Stimulated activated CD8-positive, alpha-beta memory T cell treated with anti-CD3 and anti-CD28 coated beads, Interleukin-2, amount 100 ng/mL, for 1 hour (primary cell): ENCODE data around the gene ATXN7L1.
"Not testable (repeated sequence)": the region's sequence is repeated elsewhere in the genome, so short reads cannot be mapped to it uniquely, and the experiment has no call there.

Experiments used
- DNase-seq, 2 donors: peaks; one replicate each; pipeline ENCODE4 v3.0.0-alpha.2; 2020; ENCODE audit warnings: low read depth in 2 of 2

Gene ATXN7L1

GRCh38 chr7:105802604-105803428, 73.6 kb downstream of the ATXN7L1 start:
- DNase-seq, result no peak

DNA sequence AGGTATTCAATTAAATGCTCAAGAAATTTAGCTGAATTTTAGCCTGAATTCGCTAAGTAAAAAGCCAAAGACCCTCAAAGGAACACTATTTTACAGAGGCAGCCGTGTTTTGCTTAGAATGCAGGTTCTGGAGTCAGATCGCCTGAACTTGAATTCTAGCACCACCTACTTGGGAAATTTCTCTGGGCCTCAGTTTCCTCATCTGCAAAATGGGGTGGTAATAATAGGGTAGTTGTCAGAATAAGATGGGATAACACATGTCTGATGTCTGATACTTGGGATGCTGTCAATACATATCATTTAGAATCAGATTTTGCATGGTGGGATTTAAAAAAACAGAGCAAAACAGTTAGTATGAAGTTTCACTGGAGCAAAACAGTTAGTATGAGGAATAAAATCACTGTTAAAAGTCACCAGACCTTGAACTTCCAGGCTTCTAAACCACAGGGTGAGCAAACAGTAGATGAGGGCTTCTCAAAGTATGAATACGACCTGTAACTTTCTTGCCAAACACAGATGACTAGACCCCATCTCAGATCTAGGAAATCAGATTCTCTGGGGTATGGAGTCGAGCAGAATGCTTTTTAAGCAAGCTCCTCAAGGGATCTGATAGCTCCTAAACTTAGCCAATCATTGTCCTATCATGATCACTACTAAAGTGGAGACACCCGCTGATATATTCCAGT, 75.4 kb downstream of the ATXN7L1 start:
- DNase-seq, result no peak

DNA sequence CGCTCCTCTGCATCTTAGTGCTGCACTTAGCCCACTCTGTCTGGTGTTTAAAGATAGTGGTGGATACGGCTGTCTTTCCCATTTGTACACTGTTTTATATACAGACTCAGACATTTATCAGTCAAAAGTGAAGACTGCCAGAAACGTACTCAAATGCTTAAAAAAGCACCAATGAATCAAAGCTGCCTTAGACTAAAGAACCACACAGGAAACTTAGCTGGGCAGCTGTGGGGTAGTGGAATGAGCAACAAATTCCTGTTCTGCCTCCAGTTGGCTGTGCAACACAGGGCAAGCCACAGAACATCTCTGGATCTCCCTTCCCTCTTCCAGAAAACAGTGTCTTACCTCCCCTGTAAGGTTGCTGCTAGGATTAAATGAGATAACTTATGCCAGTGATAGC, 76.0 kb downstream of the ATXN7L1 start:
- DNase-seq, result no peak

DNA sequence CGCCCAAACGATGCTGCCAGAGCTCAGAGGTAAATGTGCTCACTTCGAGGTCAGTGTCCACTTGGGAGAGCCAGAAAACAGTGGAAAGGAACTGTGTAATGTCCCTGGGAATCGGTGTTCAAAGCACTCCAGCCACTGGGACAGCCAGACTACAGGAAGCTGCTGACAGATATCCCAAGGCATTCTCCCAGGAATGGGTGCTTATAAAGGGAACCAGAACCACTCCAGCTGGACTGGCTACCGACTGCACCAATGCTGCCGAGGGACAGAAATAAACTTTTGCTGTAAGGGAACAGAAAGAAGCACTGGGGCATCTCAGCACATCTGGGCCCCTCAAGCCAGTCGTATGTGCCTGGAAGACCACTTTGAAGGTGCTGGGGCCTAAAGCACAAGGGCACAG, 76.7 kb downstream of the ATXN7L1 start:
- DNase-seq, result no peak

GRCh38 chr7:105799006-105799405, 77.4 kb downstream of the ATXN7L1 start:
- DNase-seq, result no peak

- DNase-seq, result no peak
Observed at GRCh38 chr7:105797652-105798051, 78.7 kb downstream of the ATXN7L1 start.

DNA sequence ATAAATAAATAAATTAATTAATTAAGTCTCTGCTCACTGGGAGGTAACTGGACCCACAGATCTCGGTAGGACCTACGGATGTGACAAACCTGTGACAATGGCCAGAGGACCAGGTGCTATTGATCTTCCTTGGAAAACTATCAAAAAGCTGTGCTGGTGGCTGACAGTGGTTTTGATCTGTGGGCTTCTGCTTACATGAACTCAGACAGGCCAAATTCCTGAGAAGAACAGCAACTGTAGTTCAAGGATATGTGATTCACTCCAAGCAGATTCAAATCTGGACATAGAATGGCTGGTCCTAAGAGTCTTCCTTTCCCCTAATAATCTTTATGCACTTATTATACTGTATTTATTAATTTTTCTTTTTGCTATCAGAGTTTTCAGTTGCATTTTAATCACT, 80.0 kb downstream of the ATXN7L1 start:
- DNase-seq, result no peak

- no peak for DNase-seq
Observed at GRCh38 chr7:105794741-105795729, 81.4 kb downstream of the ATXN7L1 start.

- DNase-seq, result no peak
Observed at GRCh38 chr7:105792488-105793370, 83.7 kb downstream of the ATXN7L1 start.

- no peak for DNase-seq
Observed at GRCh38 chr7:105791926-105792325, 84.5 kb downstream of the ATXN7L1 start.

- no peak for DNase-seq
Observed at GRCh38 chr7:105790996-105791395, 85.4 kb downstream of the ATXN7L1 start.

DNA sequence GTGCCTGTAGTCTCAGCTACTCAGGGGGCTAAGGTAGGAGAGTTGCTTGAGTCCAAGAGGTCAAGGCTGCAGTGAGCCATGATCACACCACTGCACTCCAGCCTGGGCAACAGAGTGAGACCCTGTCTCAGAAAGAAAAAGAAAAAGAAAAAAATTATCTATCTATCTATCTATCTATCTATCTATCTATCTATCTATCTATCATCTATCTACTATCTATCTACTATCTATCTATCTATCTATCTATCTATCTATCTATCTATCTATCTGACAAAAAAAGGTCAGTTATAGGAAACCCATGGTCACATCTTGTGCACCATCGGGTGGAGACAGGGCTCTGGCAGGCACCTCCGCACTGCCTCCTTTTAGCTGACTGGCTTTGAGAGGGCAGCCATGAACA, 85.9 kb downstream of the ATXN7L1 start:
- not testable (repeated sequence) for DNase-seq

GRCh38 chr7:105788816-105789349, 87.5 kb downstream of the ATXN7L1 start:
- DNase-seq, result no peak

DNA sequence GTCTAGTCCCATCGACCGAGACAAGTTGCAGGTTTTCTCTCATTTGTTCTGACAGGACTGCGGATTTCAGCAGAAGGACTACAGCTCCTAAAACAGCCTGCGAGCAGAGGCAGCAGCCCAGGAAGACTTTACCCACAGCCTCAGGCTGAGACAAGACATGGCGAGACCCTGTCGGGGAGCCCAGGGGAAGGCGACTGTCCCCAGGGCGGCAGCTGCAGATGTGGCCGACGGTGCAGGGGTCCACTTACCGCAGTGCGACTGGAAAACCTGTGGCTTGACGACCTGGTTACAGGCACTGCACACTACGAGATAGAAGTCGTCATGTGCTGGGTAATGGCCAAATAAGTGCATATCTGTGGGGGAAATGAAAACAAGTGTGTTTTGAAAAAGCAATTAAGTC, 88.0 kb downstream of the ATXN7L1 start:
- no peak for DNase-seq

DNA sequence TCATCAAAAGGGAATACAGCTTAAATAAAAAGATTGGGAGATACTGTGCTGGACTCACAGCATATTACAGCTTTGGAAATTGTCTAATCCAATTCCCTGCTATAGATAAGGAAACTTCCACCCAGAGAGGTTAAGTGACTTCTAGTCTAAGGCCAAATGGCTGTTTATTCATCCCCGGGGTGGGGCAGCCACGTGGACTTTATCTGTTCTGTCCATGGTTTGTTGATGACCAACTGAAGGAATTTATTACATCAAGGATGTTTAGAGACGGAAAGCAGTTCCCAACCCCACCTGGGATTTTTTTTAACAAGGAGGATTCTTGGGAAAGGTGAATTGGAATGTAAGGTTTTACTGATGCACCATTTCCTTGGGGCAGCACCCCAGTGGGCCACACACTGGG, 88.6 kb downstream of the ATXN7L1 start:
- DNase-seq, result no peak

DNA sequence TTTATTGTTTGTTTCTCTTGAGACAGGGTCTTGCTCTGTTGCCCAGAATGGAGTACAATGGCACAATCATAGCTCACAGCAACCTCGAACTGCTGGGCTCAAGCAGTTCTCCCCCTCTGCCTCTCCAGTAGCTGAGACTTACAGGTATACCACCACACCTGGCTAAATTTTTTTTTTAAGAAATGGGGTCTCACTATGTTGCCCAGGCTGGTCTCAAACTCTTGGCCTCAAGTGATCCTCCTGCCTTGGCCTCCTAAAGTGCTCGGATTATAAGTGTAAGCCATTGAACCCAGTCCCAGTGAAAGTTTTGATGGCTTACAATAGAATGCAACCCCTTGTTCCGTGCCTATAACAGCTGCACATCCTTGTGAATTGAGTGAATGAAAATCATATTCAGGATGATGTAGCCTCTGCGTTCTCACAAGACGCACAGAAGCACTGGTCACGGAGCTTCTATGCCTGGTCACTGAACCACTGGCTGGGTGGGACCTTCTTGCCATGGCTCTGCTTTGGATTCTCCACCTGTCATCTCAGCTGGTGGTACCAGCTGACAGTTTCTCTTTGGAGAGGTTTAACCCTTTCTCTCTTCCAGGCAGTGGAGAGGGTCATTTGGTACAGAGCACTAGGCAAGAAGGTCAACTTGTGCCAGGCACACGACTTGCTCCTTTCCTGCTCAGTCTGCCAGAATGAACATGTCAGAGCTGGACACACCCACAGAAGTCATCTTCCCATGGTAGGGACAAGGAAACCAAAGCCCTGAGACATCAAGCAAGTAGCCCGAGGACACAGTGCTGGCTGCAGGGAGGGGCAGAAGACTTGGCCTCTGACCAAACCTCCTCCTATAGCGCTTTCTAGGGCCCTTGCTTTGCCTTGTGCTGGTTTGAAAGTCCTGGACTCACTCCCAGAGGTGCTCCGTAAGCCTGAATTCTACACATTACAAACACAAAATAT, 89.6 kb downstream of the ATXN7L1 start:
- no peak for DNase-seq

GRCh38 chr7:105782391-105783042, 93.9 kb downstream of the ATXN7L1 start:
- no peak for DNase-seq

GRCh38 chr7:105779856-105780780, 96.3 kb downstream of the ATXN7L1 start:
- no peak for DNase-seq
